Left hindlimb (tissue), 1 donor: ENCODE results near the gene SLC35A3.
"Not testable (repeated sequence)": the region's sequence is repeated elsewhere in the genome, so short reads cannot be mapped to it uniquely, and the experiment has no call there.

Experiments used
- DNase-seq: peaks from one replicate; pipeline ENCODE4 v3.0.0-alpha.2; 2018

SLC35A3 gene

GRCh38 chr1:100036718-100037655 lies 67.2 kb downstream of the SLC35A3 start:
- no peak for DNase-seq

GRCh38 chr1:100037656-100037926 lies 67.8 kb downstream of the SLC35A3 start:
- DNase-seq, result no peak

GRCh38 chr1:100037927-100038659 lies 68.3 kb downstream of the SLC35A3 start:
- peak; percentile 91 for DNase-seq

DNA sequence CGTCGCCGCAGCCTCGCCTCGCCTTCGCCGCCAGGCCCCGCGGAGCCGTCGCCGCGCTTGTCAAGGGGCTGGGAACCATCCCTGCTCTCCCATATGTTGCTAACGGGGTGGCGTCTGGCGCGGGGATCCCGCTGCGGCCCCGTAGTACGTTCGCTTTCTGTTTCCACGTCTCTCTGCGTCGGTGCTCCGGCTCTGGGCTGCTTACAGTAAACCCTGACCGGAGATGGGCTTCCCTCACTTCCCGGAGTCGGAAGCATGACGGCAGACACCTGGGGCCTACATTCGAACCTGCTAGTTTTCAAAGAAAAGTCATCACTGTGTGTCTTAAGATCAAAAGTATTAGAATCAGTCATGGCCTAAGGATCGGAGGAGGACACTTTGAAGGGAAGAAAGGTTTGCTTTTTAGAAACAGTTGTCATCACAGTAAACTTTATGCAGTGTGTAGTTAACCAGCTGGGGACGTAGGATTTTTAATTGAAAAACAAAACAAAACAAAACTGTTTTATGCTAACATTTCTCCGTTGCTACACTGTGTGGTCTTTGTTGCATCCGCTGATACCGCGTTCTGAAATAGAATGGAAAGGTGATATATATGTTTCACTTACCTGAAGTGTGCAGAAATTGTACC lies 69.0 kb downstream of the SLC35A3 start:
- DNase-seq, result peak; percentile 80

DNA sequence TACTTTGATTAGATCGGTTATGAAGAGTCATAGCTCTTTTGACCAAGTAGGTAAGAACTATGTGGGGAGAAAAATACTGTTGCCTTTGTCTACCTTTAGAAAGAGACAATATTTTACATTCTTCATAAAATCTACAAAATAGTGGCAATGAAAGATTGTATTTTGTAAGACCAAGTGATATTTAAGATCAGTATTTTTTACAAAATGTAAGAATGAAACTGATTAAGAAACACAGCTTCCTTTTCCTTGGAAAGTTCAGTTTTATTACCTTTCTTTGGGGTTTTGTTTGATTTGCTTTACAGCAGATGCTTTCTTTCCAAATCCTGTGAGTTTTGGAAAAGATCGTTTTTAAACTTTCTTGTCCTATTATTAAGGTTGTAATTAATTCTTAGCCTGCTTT lies 69.8 kb downstream of the SLC35A3 start:
- DNase-seq, result no peak

DNA sequence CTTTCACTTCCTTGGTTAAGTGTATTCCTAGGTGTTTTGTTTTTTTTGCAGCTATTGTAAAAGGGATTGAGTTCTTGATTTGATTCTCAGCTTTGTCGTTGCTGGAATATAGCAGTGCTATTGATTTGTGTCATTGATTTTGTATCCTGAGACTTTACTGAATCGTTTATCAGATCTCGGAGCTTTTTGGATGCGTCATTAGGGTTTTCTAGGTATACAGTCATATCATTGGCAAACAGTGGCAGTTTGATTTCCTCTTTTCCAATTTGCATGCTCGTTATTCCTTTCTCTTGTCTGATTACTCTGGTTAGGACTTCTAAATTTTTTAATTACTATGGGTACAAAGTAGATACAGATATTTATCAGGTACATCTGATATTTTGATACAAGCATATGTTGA lies 75.4 kb downstream of the SLC35A3 start:
- DNase-seq, result no peak

DNA sequence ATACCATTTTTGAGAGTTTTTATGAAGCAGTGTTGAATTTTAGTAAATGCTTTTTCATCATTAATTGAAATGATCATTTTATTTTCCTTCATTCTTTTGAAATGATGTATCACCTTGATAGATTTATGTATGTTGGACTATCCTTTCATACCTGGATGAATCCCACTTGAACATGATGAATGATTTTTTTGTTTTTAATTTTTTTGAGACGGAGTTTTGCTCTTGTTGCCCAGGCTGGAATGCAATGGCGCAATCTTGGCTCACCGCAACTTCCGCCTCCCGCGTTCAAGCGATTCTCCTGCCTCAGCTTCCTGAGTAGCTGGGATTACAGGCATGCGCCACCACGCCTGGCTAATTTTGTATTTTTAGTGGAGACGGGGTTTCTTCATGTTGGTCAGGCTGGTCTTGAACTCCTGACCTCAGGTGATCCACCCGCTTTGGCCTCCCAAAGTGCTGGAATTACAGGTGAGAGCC lies 77.5 kb downstream of the SLC35A3 start:
- not testable (repeated sequence) for DNase-seq

GRCh38 chr1:100050139-100050538 lies 80.3 kb downstream of the SLC35A3 start:
- DNase-seq, result no peak

- DNase-seq, result no peak
Measured at GRCh38 chr1:100051401-100051800, 81.6 kb downstream of the SLC35A3 start.

- DNase-seq, result no peak
Measured at GRCh38 chr1:100051893-100052292, 82.1 kb downstream of the SLC35A3 start.

GRCh38 chr1:100053119-100053518 lies 83.3 kb downstream of the SLC35A3 start:
- no peak for DNase-seq

DNA sequence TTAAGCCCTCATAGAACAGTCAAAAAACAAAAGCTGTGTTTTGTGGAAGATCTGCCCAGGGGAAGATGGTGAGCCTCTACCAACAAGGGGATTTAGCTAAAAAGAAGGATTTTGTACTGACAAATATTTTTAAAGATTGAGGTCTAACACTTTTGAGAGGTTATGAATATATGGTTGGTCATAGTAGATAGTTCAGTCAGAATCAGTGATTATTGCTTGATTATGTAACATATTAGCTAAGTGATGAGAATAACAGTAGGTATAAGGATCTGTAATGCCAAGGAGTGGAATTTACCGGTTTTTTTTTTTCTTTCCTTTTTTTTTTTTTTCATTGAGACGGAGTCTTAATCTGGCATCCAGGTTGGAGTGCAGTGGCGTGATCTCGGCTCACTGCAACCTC lies 83.9 kb downstream of the SLC35A3 start:
- DNase-seq, result no peak

DNA sequence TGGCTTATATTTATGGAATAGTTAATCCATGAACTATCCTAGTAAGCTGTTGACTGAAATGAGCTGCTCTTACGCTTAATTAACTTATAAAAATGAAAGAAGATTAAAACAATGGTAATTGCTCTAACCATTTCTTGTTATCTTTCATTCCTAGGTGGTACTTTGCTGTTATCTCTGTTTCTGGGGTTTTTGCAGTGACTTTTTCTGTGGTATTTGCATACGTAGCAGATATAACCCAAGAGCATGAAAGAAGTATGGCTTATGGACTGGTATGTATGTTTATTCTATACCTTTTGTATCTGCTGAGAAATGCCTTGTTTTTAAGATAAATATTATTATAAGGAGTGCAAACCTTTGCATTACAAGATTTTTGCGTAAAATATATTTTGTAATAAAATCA lies 91.9 kb downstream of the SLC35A3 start:
- no peak for DNase-seq

- no peak for DNase-seq
Measured at GRCh38 chr1:100065183-100065968, 95.6 kb downstream of the SLC35A3 start.

DNA sequence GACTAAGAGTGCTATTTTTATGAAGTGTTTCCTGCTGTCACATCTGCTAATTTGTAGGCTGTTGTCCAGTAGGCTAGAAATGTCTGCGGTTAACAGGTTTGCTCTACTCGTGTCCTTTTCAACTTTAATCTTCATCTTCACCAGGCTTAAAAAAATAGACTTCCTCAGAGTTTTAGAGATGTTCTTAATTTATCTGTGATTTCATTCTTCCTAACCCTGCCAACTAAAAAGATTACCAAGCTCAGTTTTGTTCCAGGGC lies 96.1 kb downstream of the SLC35A3 start:
- DNase-seq, result no peak

- DNase-seq, result no peak
Measured at GRCh38 chr1:100070201-100070939, 100.6 kb downstream of the SLC35A3 start.

DNA sequence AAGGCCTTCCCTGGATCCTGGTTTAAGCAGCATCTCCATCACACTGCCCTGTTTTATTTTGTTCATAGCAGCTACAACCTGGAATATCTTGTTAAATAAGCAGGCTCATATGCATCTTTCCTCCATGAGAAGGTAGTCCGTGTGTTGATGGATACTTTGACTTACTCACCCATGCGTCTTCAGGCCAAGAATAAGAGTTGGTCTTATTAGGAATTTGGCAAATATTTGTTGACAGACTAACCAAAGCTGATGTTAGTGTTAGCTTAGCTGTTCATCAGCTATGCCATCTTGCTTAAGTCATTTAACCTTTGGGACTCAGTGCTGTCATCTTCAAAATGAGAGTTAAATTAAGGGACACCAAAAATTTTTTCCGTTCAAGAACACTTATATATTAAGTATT lies 103.7 kb downstream of the SLC35A3 start:
- no peak for DNase-seq

DNA sequence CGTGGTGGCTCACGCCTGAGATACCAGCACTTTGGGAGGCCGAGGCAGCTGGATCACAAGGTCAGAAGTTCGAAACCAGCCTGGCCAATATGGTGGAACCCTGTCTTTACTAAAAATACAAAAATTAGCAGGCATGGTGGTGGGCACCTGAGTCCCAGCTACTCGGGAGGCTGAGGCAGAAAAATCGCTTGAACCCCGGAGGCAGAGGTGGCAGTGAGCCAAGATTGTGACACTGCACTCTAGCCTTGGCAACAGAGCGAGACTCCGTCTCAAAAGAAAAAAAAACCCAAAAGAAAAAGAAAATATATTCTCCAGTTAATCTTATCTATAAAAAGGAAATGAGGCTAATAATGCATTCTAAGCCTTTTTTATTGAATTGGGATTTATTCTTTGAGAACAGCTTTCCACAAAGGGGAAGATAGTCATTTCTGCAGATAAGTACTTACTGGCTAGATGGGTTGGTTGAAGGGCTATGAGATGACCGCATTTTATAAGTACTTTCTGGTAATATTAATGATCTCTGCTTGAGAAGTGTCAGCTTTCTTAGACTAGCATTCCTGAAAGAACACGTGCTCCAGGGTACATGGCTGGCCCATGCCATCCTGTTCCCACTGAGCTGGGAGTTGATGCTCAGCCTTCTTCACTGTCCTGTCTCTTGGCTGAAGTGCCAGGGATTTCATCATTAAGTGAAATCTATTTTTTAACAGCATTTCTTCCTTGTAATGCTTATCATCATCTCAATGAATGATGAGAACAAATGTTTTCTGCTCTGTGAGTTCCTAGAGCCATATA lies 105.0 kb downstream of the SLC35A3 start:
- no peak for DNase-seq

DNA sequence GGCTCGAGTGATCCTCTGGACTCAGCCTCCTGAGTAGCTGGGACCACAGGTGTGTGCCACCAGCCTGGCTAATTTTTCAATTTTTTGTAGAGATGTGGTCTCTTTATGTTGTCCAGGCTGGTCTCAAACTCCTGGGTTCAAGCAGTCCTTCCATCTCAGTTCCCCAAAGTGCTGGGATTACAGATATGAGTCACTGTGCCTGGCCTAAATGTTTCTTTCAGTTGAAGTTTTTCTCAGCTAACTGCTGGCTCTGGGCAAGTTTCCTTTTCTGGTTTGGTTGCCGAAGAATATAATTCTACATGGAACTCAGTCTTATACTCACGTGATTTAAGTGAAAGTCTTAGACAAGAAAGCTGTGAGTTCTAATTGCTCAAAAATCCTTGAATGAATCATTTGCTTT lies 106.0 kb downstream of the SLC35A3 start:
- no peak for DNase-seq

- DNase-seq, result no peak
Measured at GRCh38 chr1:100076319-100076718, 106.5 kb downstream of the SLC35A3 start.

DNA sequence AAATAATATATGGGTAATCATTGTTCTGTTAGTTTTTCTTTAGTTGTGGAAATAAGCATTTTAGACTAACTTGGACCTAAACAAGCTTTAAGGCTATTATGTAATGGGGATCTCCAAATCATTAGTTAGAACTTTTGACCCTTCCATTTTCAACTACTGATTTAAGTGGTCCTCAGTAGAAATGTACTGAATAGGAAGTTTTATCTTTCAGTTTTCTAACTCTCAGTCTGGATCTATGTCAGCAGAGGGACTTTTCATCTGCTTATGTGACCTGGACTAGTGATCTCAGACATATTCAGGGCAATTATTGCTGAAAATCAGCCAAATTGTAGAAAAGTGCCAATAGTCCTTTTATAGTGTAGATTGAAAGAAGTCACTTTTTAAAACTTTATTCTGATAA lies 106.9 kb downstream of the SLC35A3 start:
- no peak for DNase-seq

GRCh38 chr1:100077531-100077930 lies 107.7 kb downstream of the SLC35A3 start:
- no peak for DNase-seq
